Measurements from ENCODE around the gene TMEM229B.

TMEM229B gene

GRCh38 chr14:67510121-67510520, 21.6 kb upstream of the TMEM229B start:
- TF ChIP-seq, protein P1, sequence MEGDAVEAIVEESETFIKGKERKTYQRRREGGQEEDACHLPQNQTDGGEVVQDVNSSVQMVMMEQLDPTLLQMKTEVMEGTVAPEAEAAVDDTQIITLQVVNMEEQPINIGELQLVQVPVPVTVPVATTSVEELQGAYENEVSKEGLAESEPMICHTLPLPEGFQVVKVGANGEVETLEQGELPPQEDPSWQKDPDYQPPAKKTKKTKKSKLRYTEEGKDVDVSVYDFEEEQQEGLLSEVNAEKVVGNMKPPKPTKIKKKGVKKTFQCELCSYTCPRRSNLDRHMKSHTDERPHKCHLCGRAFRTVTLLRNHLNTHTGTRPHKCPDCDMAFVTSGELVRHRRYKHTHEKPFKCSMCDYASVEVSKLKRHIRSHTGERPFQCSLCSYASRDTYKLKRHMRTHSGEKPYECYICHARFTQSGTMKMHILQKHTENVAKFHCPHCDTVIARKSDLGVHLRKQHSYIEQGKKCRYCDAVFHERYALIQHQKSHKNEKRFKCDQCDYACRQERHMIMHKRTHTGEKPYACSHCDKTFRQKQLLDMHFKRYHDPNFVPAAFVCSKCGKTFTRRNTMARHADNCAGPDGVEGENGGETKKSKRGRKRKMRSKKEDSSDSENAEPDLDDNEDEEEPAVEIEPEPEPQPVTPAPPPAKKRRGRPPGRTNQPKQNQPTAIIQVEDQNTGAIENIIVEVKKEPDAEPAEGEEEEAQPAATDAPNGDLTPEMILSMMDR (IDR thresholded peaks at IDR 0.05; ENCODE audit: borderline replicate concordance, insufficient read depth, low read depth, low read length): no peak
- no peak overlapping the region for H3K4me3 ChIP-seq (ENCODE audit: low read depth, low read length)

GRCh38 chr14:67508956-67509355, 20.4 kb upstream of the TMEM229B start:
- TF ChIP-seq, protein P1 (IDR thresholded peaks at IDR 0.05; ENCODE audit: borderline replicate concordance, insufficient read depth, low read depth, low read length): no peak
- H3K4me3 ChIP-seq (ENCODE audit: low read depth, low read length): no peak overlapping the region

GRCh38 chr14:67505254-67505653, 16.7 kb upstream of the TMEM229B start:
- no peak overlapping the region for H3K4me3 ChIP-seq (ENCODE audit: low read depth, low read length)
- TF ChIP-seq, protein P1 (IDR thresholded peaks at IDR 0.05; ENCODE audit: borderline replicate concordance, insufficient read depth, low read depth, low read length): no peak

DNA sequence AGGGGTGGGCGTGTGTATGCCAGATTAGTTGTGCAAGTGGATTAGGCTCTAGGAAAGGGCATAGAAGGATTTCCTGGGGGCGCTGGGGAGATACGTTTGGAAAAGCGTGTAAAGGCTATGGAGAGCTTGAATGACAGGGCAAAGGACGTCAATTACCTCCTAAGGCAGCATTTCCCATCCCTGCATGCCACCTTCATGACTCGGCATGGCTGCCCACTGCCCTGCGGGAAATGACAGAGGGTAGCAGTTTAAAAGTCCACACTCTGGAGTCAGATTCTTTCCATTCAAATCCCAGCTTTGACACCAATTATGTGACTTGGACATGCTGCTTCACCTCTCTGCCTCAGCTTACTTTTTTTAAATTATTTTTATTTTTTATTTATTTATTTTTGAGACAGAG, 14.8 kb upstream of the TMEM229B start:
- TF ChIP-seq, protein P1 (IDR thresholded peaks at IDR 0.05; ENCODE audit: borderline replicate concordance, insufficient read depth, low read depth, low read length): no peak
- no peak overlapping the region for H3K4me3 ChIP-seq (ENCODE audit: low read depth, low read length)

DNA sequence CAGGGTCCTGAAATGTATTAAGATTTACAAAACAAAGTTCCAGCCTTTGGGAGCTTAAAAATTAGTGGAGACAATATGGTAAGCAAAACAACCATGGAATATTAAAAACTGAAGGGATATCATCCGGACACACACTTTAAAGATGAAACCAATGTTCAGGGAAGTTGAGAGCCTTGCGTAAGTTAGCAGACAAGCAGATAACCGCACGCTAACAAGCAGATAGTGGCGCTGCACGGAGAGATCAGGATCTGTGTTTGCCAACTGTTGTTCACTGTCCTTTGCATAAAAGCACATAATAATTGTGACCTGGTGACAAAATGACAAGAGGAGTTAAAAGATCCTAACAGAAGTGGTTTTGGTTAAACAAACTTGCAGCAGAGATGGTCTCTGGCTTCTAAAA, 14.3 kb upstream of the TMEM229B start:
- TF ChIP-seq, protein P1 (IDR thresholded peaks at IDR 0.05; ENCODE audit: borderline replicate concordance, insufficient read depth, low read depth, low read length): no peak
- no peak overlapping the region for H3K4me3 ChIP-seq (ENCODE audit: low read depth, low read length)

DNA sequence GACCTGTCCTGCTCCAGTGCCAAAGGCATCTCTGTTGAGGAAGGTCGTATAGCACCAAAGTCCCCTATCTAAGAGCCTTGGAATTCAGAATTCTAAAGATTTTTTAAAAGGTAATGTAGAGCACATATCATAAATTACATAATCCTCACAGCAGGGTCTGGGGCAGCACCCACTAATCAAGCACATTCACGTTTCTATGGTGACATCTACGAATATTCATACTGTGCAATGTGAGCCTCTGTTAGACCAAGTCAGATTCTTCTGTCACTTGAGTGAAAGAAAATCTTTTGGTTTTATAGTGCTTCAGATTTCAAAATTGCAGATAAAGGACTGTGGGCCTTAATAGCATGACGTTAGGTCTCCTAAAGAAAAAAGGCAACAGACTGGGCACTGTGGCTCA, 13.1 kb upstream of the TMEM229B start:
- H3K4me3 ChIP-seq (ENCODE audit: low read depth, low read length): no peak overlapping the region
- TF ChIP-seq, protein P1 (IDR thresholded peaks at IDR 0.05; ENCODE audit: borderline replicate concordance, insufficient read depth, low read depth, low read length): no peak

DNA sequence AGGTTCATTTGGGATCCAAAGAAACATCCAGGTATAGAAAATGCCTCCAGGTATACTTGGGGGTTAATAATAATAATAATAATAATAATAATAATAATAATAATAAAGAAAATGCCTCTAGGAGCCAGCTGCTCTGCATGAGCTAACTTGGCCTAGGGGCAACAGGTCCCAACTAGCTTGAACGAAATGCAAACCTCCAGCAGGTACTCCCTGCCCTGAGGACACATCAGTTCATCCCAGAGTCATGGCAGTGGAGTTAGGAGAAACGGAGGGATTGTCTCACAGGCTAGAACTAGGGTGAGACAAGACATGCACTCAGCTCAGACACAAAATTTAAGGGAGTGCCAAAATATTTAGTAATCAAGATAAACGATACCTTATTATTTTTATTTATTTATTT, 12.5 kb upstream of the TMEM229B start:
- TF ChIP-seq, protein P1 (IDR thresholded peaks at IDR 0.05; ENCODE audit: borderline replicate concordance, insufficient read depth, low read depth, low read length): no peak
- no peak overlapping the region for H3K4me3 ChIP-seq (ENCODE audit: low read depth, low read length)
